Astrocyte of the spinal cord (primary cell): ENCODE measurements around the gene THAP6.
"Not testable (repeated sequence)": the region's sequence is repeated elsewhere in the genome, so short reads cannot be mapped to it uniquely, and the experiment has no call there.

ENCODE experiments used
- DNase-seq: peaks from one replicate; pipeline ENCODE4 v3.0.0; 2011; ENCODE audit warnings: low read depth, low spot score
- H3K4me3 ChIP-seq: 2 replicates; pipeline ENCODE4 v1.5.1; 2011; ENCODE audit warnings: low read depth, mild to moderate bottlenecking, low read length, moderate library complexity
- in situ Hi-C: cut with HindIII; loops from 2 replicates; pipeline ENCODE4 v1.10.0; 2017; ENCODE audit warnings: low sequenced_read_pairs
- TF ChIP-seq, protein P1 (sequence below): IDR thresholded peaks from 2 replicates; pipeline ENCODE4 v1.5.1; 2012; ENCODE audit warnings: low read depth, mild to moderate bottlenecking, low read length, inconsistent platforms

THAP6 gene

DNA sequence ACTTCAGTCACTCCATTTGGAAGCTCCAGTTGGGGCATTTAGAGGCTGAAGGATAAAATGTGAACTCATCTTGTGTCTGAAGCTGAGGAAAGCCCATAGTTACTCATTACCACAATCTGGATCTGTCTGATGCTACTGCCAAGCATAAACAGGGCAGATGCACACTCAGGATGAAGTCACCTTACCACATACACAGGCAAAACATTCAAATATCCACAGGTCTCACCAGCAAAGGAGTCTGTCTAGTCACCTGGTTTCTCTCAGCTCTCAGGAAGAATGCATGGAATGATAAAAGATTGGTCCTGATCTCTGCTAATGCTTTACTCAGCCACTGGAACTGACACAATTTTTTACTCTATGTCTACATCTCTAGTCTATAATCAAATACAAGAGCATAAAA, 28.6 kb downstream of the THAP6 start:
- TF ChIP-seq, protein P1, sequence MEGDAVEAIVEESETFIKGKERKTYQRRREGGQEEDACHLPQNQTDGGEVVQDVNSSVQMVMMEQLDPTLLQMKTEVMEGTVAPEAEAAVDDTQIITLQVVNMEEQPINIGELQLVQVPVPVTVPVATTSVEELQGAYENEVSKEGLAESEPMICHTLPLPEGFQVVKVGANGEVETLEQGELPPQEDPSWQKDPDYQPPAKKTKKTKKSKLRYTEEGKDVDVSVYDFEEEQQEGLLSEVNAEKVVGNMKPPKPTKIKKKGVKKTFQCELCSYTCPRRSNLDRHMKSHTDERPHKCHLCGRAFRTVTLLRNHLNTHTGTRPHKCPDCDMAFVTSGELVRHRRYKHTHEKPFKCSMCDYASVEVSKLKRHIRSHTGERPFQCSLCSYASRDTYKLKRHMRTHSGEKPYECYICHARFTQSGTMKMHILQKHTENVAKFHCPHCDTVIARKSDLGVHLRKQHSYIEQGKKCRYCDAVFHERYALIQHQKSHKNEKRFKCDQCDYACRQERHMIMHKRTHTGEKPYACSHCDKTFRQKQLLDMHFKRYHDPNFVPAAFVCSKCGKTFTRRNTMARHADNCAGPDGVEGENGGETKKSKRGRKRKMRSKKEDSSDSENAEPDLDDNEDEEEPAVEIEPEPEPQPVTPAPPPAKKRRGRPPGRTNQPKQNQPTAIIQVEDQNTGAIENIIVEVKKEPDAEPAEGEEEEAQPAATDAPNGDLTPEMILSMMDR, result no peak
- DNase-seq, result peak; percentile 80
- H3K4me3 ChIP-seq, result no peak overlapping the region
- in situ Hi-C loops, result no loop called here

DNA sequence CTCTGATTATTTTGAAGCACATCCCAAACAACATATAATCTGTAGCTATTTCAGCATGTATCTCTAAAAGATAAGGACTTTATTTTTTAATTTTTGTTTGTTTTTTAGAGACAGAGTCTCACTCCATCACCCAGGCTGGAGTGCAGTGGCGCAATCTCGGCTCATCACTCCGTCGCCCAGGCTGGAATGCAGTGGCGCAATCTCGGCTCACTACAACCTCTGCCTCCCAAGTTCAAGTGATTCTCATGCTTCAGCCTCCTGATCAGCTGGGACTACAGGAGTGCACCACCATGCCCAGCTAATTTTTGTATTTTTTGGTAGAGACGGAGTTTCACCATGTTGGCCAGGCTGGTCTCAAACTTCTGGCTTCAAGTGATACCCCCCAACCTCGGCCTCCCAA, 29.9 kb downstream of the THAP6 start:
- DNase-seq, in situ Hi-C loops, H3K4me3 ChIP-seq: not testable (repeated sequence)

DNA sequence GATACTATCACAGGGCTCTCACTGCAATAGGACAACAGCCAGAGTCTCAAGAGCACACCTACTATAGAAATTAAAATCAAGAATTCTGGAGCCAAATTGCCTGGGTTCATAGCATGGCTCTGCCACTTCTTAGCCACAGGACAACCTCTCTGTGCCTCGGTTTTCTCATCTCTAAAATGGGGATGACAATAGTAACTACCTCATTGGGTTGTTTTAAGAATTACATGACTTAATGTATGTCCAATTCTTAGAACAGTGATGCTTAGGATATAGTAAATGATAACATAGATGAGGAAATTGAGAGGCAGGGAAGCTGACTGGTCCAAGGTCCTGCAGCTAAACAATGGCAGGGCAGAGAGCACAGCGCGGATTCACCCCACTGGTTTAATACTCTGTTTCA, 30.6 kb downstream of the THAP6 start:
- no peak for DNase-seq
- TF ChIP-seq, protein P1, result no peak
- in situ Hi-C loops, result no loop called here
- H3K4me3 ChIP-seq, result no peak overlapping the region

DNA sequence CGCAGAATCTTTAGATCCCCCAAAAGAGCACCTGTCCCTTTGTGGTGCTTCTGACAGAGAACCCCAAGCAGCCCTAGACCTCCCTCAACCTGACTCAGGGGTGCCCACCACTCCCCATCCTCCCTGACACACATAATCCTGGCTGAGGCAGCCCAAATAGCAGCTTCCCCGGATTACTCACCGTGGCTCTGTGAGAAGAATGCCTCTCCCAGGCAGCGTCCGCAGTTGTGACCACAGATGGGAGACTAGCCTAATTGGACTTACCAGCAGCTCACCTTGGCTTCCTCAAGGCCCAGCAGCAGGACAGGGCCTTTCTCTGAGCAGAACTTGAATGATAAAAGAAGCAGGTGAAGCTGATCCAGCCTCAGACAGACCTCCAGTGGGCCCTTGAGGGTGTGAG, 31.3 kb downstream of the THAP6 start:
- DNase-seq, result peak; percentile 65
- H3K4me3 ChIP-seq, result no peak overlapping the region
- in situ Hi-C loops, result no loop called here
- TF ChIP-seq, protein P1, result no peak

DNA sequence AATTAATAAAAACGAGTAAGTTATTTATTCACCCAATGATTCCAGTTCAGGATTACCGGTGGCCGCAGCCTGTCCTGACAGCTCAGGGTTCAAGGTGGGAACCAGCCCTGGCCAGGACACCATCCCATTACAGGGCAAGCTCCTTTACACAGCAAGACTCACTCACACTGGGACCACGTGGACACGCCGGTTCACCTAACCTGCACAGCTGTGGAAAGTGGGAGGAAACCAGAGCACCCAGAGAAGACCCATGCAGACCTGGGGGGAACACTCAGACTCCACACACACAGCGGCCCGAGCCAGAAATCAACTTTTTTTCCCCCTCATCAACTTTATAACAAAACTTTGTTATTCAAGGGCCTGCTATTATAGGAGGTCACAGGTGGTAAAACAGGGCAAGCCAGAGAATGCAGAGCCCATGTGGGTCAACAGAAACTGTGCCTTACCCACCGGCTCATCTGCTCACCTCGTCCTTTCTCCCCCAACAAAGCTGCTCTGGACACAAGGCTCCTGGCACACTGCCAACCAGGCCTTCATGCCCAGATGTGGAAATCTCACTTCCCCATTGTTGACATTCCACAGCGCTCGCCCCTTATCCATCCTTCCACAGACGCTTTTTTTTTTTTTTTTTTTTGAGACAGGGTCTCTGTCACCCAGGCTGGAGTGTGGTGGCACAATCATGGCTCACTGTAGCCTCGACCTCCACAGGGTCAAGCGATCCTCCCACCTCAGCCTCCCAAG, 33.5 kb downstream of the THAP6 start:
- no peak for DNase-seq
- TF ChIP-seq, protein P1, result no peak

DNA sequence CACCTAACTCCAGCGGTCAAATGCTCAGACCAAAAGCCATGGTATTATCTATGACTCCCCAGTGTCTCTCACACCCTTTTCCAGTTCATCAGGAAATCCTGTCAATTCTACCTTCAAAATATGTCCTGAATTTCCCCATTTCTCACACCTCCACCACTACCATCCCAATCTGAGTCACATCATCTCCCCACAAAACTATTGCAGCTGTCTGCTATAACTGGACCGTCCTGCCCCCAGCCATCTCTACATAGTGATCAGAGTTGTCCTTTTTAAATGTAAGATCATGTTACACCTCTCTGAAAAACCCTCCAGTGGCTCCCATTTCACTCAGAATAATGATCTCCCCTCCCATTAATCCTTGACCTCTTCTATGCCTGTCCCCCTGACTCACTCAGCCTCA, 34.7 kb downstream of the THAP6 start:
- in situ Hi-C loops, result no loop called here

More for the DNA sequence above, 33.5 kb downstream of the THAP6 start:
- in situ Hi-C loops, result no loop called here
- no peak overlapping the region for H3K4me3 ChIP-seq

DNA sequence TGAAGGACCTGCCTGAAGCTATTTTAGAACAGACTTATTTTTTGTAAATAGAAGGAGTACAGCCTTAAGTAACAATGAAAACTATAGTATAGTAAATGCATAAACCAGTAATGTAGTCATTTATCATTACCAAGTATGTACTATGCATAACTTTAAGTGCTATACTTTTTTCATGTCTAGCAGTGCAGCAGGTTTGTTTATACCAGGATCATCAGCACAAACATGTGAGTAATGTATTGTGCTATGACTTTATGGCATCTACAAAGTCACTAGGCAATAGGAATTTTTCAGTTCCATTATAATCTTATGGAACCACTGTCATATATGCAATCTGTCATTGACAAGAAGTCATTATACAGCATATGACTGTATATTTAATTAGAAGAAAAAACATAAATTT, 38.2 kb downstream of the THAP6 start:
- in situ Hi-C loops, result no loop called here
- H3K4me3 ChIP-seq, result no peak overlapping the region
- TF ChIP-seq, protein P1, result no peak
- no peak for DNase-seq

More for the DNA sequence above, 34.7 kb downstream of the THAP6 start:
- DNase-seq, result no peak
- TF ChIP-seq, protein P1, result no peak
- H3K4me3 ChIP-seq, result no peak overlapping the region
